ENCODE results near the gene BEND6.
"Not testable (repeated sequence)": the region's sequence is repeated elsewhere in the genome, so short reads cannot be mapped to it uniquely, and the experiment has no call there.

BEND6 gene

DNA sequence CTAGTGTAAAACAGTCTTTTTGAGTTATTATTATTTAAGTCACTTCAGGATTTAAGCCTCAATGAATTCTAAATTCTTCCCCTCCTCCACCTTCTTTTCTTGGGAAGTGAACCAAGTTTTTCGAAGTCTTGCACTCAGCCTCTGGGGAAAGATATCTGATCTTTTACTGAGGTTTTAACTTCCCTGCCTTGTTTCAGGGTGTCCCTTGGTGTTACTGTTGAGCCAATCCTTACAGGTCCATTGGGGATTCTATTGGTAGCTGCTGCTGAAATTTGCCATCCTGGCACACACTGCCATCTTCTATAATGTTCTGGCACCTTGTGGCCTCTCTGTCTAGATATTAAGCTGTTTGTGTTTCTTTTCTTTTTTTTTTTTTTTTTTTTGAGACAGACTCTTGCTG is 31.7 kb downstream of the BEND6 start:
- no peak for DNase-seq

DNA sequence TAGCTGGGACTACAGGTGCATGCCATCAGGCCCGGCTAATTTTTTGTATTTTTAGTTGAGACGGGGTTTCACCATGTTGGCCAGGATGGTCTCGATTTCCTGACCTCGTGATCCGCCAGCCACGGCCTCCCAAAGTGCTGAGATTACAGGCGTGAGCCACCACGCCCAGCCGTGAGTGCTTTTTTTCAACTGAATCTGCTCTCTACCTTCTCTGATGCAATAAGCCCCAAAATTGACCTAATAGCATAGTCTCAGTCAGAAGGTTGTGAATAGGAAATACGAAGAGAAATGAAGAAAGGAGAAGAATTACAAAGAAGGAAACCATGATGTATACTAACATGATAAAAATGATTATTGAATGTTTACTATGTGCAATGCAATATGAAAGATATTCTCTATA is 33.2 kb downstream of the BEND6 start:
- no peak for DNase-seq

DNA sequence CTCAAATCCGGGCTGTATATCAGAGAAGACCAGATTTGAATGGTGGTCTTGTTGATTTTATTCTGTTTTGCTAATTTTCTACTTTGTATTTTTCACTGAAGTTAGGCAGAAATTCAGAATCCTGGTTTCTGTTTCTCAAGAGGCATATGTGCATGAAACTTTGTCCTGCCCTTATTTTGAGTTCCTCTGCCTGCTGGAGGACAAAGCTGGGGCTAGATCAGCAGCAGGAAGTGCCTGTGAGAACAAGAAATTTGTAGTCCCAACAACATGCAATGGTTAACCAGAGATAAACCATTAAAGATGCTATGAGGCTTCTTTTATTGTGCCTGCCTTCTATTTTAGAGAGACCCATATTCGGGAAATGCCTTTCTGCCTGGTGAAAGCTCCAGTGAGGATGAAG is 37.1 kb downstream of the BEND6 start:
- no peak for DNase-seq

DNA sequence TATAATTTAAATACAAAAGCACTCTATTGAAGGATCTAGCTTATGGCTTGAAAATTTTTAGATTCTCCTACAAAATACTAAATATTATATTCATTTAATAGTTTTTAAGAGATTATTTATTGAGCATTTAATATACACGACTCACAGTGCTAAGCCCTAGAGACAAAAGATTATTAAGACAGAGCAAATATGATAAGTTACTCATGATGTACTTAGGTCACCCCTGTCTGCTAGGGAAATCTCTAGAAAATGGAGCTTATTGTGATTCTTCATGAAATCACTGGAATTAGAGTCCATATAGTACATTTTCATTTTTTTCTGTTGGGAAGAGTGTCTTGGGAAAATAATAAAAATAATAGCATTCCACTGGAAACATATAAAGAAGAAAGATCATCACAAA is 37.8 kb downstream of the BEND6 start:
- no peak for DNase-seq

GRCh38 chr6:56995347-56995902 is 40.5 kb downstream of the BEND6 start:
- DNase-seq: no peak

GRCh38 chr6:56996401-56996800 is 41.5 kb downstream of the BEND6 start:
- no peak for DNase-seq

- DNase-seq: no peak
Observed at GRCh38 chr6:56999049-56999448, 44.1 kb downstream of the BEND6 start.

GRCh38 chr6:56999748-57000147 is 44.8 kb downstream of the BEND6 start:
- not testable (repeated sequence) for DNase-seq

- DNase-seq: no peak
Observed at GRCh38 chr6:57002197-57002596, 47.3 kb downstream of the BEND6 start.

DNA sequence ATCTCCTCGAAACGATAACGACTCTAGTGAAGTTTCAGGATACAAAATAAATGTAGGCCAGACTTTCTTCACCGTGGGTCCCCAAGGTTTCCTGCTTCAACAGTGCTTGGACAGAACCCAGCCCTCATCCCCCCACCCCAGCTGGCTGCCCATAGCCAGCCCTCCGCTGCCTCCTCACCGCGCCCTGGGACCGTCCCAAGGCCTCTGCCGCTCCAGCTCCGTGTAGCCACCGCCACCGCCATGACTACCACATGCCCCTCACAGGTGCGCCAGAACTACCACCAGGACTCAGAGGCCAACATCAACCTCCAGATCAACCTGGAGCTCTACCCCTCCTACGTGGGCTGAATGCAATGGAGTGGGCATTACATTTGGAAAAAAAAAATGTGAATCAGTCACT is 49.4 kb downstream of the BEND6 start:
- no peak for DNase-seq

- no peak for DNase-seq
Observed at GRCh38 chr6:57006101-57006500, 51.2 kb downstream of the BEND6 start.

GRCh38 chr6:57008069-57008468 is 53.2 kb downstream of the BEND6 start:
- not testable (repeated sequence) for DNase-seq

- no peak for DNase-seq
Observed at GRCh38 chr6:57013521-57013926, 58.6 kb downstream of the BEND6 start.

DNA sequence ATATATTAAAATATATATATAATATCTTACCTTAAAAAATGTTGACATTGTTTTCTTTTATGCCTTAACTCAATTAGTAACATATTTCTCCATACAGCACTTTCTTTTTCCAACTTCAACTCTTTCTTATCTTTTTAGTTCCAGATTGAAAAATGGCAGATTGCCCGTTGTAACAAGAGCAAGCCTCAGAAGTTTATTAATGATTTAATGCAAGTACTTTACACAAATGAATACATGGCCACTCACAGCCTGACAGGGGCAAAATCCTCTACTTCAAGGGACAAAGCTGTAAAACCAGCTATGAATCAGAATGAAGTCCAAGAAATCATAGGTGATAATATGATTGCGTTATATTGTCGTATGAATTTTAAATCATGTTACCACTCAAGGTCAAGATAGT is 62.2 kb downstream of the BEND6 start:
- DNase-seq: no peak

- no peak for DNase-seq
Observed at GRCh38 chr6:57017841-57018240, 62.9 kb downstream of the BEND6 start.

GRCh38 chr6:57019434-57019833 is 64.5 kb downstream of the BEND6 start:
- DNase-seq: no peak

DNA sequence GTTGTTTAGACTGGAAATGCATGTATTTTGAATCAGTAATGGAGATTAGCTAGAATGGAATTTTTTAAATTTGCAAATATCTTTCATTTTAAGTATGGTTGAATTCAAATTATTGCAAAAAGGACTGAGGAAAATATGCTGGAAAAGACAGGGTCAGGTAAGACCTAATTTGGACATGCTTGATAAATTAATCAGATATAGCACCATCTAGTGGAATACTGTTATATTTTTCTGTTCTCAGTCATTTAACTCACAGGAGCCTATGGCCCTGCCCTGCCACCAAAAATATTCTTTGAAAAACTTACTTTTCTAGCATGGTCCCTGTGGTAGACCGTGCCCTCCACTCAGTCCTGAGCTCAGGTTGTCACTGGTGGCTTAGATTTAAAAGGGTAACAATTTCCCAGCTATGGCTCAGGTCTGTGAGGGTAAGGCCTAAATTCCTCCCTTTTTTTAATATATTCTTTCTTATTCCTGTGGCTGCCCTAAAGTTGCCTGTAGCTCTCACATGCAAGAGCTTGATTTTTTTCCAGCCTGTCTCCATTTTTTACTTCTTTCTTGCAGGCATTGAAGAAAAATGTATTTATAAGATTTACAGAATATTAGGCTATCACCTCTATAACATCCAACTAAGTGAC is 66.3 kb downstream of the BEND6 start:
- no peak for DNase-seq

GRCh38 chr6:57024321-57024720 is 69.4 kb downstream of the BEND6 start:
- DNase-seq: no peak

GRCh38 chr6:57024775-57025174 is 69.9 kb downstream of the BEND6 start:
- DNase-seq: no peak

- DNase-seq: no peak
Observed at GRCh38 chr6:57026001-57026400, 71.1 kb downstream of the BEND6 start.

- no peak for DNase-seq
Observed at GRCh38 chr6:57027301-57027700, 72.4 kb downstream of the BEND6 start.

DNA sequence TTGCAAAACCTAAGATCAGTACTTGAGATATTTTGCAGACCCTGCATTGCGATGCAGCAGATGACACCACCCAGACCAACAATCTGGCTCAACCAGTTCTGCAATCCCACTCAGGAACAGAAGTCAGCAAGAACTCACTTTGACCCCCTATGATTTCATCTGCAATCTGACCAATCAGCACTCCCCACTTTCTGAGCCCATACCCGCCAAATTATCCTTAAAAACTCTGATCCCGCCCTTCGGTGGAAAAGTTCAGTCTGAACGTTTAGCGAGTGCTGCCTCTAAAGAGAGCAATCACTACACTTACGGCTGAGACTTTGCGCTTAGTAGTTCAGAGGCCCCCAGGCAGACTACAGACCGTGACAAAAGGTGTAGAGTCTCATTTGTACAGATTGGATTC is 74.3 kb downstream of the BEND6 start:
- DNase-seq: no peak

DNA sequence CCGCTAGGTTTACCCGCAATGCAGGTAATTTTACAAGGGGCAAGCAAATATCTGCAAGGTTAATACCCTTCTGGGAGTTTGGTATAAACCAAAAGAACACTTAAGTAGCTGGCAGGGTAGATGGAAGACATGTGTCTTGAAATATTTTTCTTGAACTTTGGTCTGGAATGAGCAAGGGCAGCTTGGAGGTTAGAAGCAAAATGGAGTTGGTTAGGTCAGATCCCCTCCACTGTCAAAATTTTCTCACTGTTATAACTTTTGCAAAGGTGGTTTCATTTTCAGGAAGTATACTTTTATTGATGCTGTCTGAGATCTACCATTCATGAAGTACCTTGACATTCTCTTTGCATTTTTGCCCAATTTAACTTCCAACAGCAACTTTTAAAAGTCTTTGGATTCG is 78.3 kb downstream of the BEND6 start:
- no peak for DNase-seq

GRCh38 chr6:57035549-57035948 is 80.6 kb downstream of the BEND6 start:
- no peak for DNase-seq

DNA sequence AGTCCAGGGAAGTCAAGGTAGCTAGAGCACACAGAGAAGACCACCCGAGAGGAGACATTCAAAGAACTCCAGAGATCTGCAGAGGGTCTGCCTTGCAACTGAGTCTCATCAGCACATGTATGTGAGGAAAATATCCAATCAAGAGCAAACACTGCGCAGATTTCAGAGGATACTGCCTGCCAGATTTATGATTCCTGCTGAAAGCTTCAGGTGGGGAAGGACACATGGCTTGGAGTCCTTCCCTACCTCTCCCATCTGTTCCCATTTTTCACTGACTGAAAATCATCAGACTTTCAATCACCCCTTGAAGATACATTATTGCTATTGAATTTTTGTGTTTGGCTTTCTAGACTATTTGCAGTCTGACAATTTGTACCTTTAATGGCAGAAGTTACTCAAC is 84.0 kb downstream of the BEND6 start:
- no peak for DNase-seq
